Measurements from ENCODE around the gene PRRT1B.

GRCh38 chr9:131545786-131546335 is 538 bp downstream of the PRRT1B start:
- TF ChIP-seq CTCF (IDR thresholded peaks at IDR 0.05; ENCODE audit: low read length): no peak
- no peak for TF ChIP-seq EZH2phosphoT487 (IDR thresholded peaks at IDR 0.05; ENCODE audit: low read length)
- TF ChIP-seq EZH2 (optimal IDR thresholded peaks at IDR 0.05; ENCODE audit: low read depth, low read length): no peak
